Lower leg skin (tissue), 4 donors: ENCODE measurements around the gene MAP4K1. TPM values are rescaled to one million over a fixed set of nuclear protein-coding genes. Genes with fewer than 3 reads are reported as not detected.
"Not testable (repeated sequence)": the region's sequence is repeated elsewhere in the genome, so short reads cannot be mapped to it uniquely, and the experiment has no call there.

ENCODE experiments used
- DNase-seq, 2 donors: peaks; one replicate each; pipeline ENCODE4 v3.0.0-alpha.2; 2019; ENCODE audit warnings: low spot score in 2 of 2
- H3K4me3 ChIP-seq: fragments of 200-600 bp; sonication (generic); 2 replicates; pipeline ENCODE4 v1.5.1; 2017; ENCODE audit warnings: mild to moderate bottlenecking, low read depth; ENCODE audit not compliant: poor library complexity, severe bottlenecking
- CTCF ChIP-seq, 3 donors: fragments of 450-650 bp; IDR thresholded peaks; one replicate each; pipeline ENCODE4 v1.5.1; 2016; ENCODE audit warnings: antibody characterized with exemption in 3 of 3, mild to moderate bottlenecking in 3 of 3, moderate library complexity in 2 of 3
- POLR2A ChIP-seq, 2 donors: fragments of 450-650 bp; IDR thresholded peaks; one replicate each; pipeline ENCODE4 v1.6.1; 2016 to 2017; ENCODE audit warnings: antibody characterized with exemption in 2 of 2, mild to moderate bottlenecking in 1 of 2, moderate library complexity in 1 of 2
- WGBS, 2 donors: methylation state at CpG; one replicate each; pipeline ENCODE4 v1.1.5; 2018; 5-methylcytosine and 5-hydroxymethylcytosine counted together
- intact Hi-C: fragments of 100-400 bp; cut with DNase I; formaldehyde crosslinking; loops from one replicate; pipeline ENCODE4 v1.15.0; 2023; ENCODE audit warnings: low total_unique reads
- total RNA-seq, 4 donors: library from RNA; depleted of rRNA; stranded (reverse); fragments of >200 nt; gene quantifications; one replicate each; pipeline ENCODE4 v1.1.0, GENCODE V29; 2016

The MAP4K1 gene
- total RNA-seq, 4 donors from 2014 or later, result 0.80 to 9.8 (median 5.6) TPM

DNA sequence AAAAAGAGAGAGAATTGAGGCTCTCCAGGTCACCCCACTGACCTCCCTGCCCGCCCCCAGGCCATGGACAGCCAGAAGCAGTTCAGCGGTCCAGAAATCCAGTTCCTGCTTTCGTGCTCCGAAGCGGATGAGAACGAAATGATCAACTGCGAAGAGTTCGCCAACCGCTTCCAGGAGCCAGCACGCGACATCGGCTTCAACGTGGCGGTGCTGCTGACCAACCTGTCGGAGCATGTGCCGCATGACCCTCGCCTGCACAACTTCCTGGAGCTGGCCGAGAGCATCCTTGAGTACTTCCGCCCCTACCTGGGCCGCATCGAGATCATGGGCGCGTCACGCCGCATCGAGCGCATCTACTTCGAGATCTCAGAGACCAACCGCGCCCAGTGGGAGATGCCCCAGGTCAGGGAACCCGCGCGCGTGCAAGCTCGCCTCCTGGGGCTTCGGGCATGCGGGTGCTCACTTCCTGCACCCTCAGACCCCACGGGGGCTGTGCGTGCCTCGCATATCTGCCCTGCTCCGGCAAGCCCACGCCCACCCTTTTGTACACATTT, 56.6 kb downstream of the MAP4K1 start:
- no peak overlapping the region for H3K4me3 ChIP-seq
- TF ChIP-seq CTCF (IDR thresholded peaks at IDR 0.05) (no peak), POLR2A (IDR thresholded peaks at IDR 0.05) (no peak)
- WGBS, 2 donors, result 82 to 87% methylated on average over 38 to 42 of the region's 42 CpGs
- intact Hi-C loops, result no loop called here
- DNase-seq, result no peak

DNA sequence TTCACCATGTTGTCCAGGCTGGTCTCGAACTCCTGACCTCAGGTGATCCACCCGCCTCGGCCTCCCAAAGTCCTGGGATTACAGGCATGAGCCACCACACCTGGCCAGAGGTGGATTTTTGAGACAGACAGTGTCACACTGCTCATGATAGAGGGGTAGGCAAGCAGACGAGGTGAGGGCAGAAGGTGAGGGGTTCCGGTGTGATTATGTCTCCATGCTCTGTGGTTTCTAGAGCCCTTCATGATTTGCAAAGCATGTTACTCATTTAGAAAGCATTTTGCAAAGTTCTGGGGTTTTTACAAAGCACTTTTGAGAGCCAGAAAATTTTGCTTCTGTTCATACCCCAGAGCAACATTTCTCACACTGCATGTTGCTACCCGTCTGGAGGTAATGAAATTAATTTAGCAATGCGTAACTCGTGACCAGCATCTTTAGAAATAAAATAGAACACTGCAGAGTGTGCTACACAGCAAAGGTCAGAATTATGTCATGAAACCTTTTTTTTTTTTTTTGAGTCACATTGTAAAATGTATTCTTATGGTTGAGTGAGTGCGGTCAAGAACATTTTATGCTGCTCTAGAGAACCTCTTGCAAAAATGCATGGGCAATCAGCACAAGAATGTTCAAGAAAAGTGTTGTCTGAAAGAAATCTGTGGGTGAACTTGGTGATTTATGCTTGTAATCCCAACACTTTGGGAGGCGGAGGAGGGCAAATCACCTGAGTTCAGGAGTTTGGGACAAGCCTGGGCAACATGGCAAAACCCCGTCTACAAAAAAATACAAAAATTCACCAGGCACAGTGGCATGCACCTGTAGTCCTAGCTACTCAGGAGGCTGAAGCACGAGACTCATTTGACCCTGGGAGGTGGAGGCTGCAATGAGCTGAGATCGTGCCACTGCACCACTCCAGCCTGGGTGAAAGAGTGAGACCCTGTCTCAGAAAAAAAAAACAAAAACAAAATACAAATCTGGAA, 58.0 kb downstream of the MAP4K1 start:
- no peak for DNase-seq
- TF ChIP-seq POLR2A (IDR thresholded peaks at IDR 0.05), result no peak
- TF ChIP-seq CTCF (IDR thresholded peaks at IDR 0.05), result no peak
- intact Hi-C loops, result no loop called here
- H3K4me3 ChIP-seq, result no peak overlapping the region
- WGBS, 2 donors, result 39 to 46% methylated on average over 13 of the region's 13 CpGs

DNA sequence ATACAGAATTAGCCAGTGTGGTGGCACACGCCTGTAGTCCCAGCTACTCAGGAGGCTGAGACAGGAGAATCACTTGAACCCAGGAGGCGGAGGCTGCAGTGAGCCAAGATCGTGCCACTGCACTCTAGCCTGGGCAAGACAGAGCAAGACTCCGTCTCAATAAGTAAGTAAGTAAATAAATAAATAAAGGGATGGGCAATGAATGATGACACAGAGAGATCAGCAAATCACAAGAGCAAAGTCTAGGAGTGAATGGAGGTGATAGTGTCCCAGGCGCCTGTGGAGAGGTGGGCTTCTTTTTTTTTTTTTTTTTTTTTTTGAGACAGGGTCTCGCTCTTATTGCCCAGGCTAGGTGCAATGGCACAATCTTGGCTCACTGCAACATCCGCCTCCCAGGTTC, 58.8 kb downstream of the MAP4K1 start:
- H3K4me3 ChIP-seq, intact Hi-C loops, DNase-seq: not testable (repeated sequence)
- WGBS, 2 donors, result 68 to 78% methylated on average over 7 of the region's 7 CpGs

- TF ChIP-seq POLR2A (IDR thresholded peaks at IDR 0.05) (no peak), CTCF (IDR thresholded peaks at IDR 0.05) (no peak)
- intact Hi-C loops, result no loop called here
- H3K4me3 ChIP-seq, result no peak overlapping the region
- WGBS, 2 donors, result 63 to 67% methylated on average over 12 of the region's 12 CpGs
- DNase-seq, result no peak
Observed at GRCh38 chr19:38557205-38557799, 60.5 kb downstream of the MAP4K1 start.

GRCh38 chr19:38556521-38557174, 61.1 kb downstream of the MAP4K1 start:
- intact Hi-C loops, result no loop called here
- no peak for DNase-seq
- 51 to 62% methylated on average over 7 of the region's 7 CpGs for WGBS, 2 donors
- H3K4me3 ChIP-seq, result no peak overlapping the region
- TF ChIP-seq POLR2A (IDR thresholded peaks at IDR 0.05) (no peak), CTCF (IDR thresholded peaks at IDR 0.05) (no peak)

DNA sequence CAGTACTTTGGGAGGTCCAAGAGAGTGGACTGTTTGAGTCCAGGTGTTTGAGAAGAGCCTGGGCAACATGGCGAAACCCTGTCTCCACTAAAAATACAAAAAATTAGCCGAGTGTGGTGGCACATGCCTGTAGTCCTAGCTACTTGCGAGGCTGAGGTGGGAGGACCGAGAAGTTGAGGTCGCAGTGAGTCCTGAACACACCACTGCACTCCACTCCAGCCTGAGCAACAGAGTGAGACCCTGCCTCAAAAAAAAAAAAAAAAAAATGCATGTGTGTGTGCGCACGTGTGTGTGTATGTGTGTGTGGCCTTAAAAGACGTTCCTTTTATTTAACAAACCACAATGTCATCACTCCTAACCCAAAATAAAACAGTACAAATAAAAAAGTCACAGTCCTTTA, 62.6 kb downstream of the MAP4K1 start:
- no peak overlapping the region for H3K4me3 ChIP-seq
- WGBS, 2 donors, result 78 to 81% methylated on average over 8 of the region's 8 CpGs
- intact Hi-C loops, result no loop called here
- TF ChIP-seq CTCF (IDR thresholded peaks at IDR 0.05) (no peak), POLR2A (IDR thresholded peaks at IDR 0.05) (no peak)
- DNase-seq, result no peak
